CD4-positive, alpha-beta T cell treated with Interleukin-10 for 1 hour (primary cell): ENCODE results near the gene SLC24A4.

Experiments
- DNase-seq: peaks from one replicate; pipeline ENCODE4 v3.0.0-alpha.2; 2020

Gene SLC24A4

GRCh38 chr14:92440345-92441003 is 117.5 kb downstream of the SLC24A4 start:
- DNase-seq: no peak

- no peak for DNase-seq
Observed at GRCh38 chr14:92441751-92442504, 119.0 kb downstream of the SLC24A4 start.

GRCh38 chr14:92443167-92443566 is 120.2 kb downstream of the SLC24A4 start:
- no peak for DNase-seq

- DNase-seq: no peak
Observed at GRCh38 chr14:92443741-92444140, 120.8 kb downstream of the SLC24A4 start.

GRCh38 chr14:92446771-92447170 is 123.8 kb downstream of the SLC24A4 start:
- no peak for DNase-seq

- DNase-seq: no peak
Observed at GRCh38 chr14:92447416-92448197, 124.6 kb downstream of the SLC24A4 start.

- no peak for DNase-seq
Observed at GRCh38 chr14:92448786-92449185, 125.8 kb downstream of the SLC24A4 start.

GRCh38 chr14:92449404-92450181 is 126.6 kb downstream of the SLC24A4 start:
- DNase-seq: no peak

GRCh38 chr14:92450351-92451070 is 127.5 kb downstream of the SLC24A4 start:
- DNase-seq: no peak

- no peak for DNase-seq
Observed at GRCh38 chr14:92451245-92451644, 128.3 kb downstream of the SLC24A4 start.

- no peak for DNase-seq
Observed at GRCh38 chr14:92451755-92452154, 128.8 kb downstream of the SLC24A4 start.

GRCh38 chr14:92452471-92452870 is 129.5 kb downstream of the SLC24A4 start:
- no peak for DNase-seq

- no peak for DNase-seq
Observed at GRCh38 chr14:92453691-92454090, 130.7 kb downstream of the SLC24A4 start.

- DNase-seq: no peak
Observed at GRCh38 chr14:92455231-92455630, 132.3 kb downstream of the SLC24A4 start.

- peak; percentile 26 for DNase-seq
Observed at GRCh38 chr14:92456215-92457015, 133.4 kb downstream of the SLC24A4 start.

GRCh38 chr14:92457016-92457565 is 134.1 kb downstream of the SLC24A4 start:
- no peak for DNase-seq

GRCh38 chr14:92458136-92459029 is 135.4 kb downstream of the SLC24A4 start:
- DNase-seq: no peak

- no peak for DNase-seq
Observed at GRCh38 chr14:92459030-92459949, 136.3 kb downstream of the SLC24A4 start.

GRCh38 chr14:92459950-92460421 is 137.0 kb downstream of the SLC24A4 start:
- no peak for DNase-seq
